Erythroblast (primary cell): ENCODE measurements around the gene SNRNP200.

Experiments
- GATA1 ChIP-seq: IDR thresholded peaks from 2 replicates; pipeline ENCODE4 v1.6.1; 2011; ENCODE audit warnings: low read depth, mild to moderate bottlenecking, control low read depth, low read length, moderate library complexity
- POLR2A ChIP-seq: IDR thresholded peaks from 2 replicates; pipeline ENCODE4 v1.6.1; 2011; ENCODE audit warnings: mild to moderate bottlenecking, low read length

DNA sequence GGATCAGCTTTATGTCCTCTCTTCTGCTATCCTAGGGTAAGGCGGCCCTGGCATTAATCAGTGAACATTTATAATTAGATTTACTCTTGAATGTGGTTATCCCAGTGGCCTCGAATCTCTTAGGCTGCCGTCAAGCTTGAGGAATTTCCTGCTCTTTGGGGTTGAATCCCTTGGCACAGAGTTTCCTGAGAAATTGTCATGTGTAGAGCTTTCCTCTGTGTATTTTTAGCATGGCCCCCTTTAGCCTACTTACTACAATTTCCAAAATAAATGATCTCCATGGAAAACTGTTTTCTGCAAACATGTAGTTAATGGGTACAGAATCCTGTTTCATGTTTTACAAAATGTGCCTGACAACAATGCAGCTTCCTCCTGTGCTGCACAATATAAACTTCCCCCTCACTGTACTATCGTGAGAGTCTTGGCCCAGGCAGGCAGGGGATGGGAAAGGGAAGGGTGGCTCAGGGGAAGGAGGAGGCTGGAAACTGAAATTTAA lies 48.3 kb upstream of the SNRNP200 start:
- TF ChIP-seq POLR2A = no peak
- TF ChIP-seq GATA1 = no peak
